Trophoblast cell (in vitro differentiated cells and primary cell): Measurements from ENCODE around the gene NMNAT1. TPM values are rescaled to one million over a fixed set of nuclear protein-coding genes. Genes with fewer than 3 reads are reported as not detected.

Source experiments
- DNase-seq, 2 donors: peaks; one replicate each; pipeline ENCODE4 v3.0.0-alpha.2; 2016
- H2AFZ ChIP-seq: 2 replicates; pipeline ENCODE4 v1.6.1; 2013; ENCODE audit warnings: low read length, moderate library complexity, mild to moderate bottlenecking; ENCODE audit not compliant: insufficient read depth, poor library complexity
- H2AK5ac ChIP-seq: 2 replicates; pipeline ENCODE4 v1.6.1; 2013; ENCODE audit warnings: mild to moderate bottlenecking, low read length
- H2BK120ac ChIP-seq: 2 replicates; pipeline ENCODE4 v1.6.1; 2013; ENCODE audit warnings: low read length, mild to moderate bottlenecking, moderate library complexity; ENCODE audit not compliant: insufficient read depth, poor library complexity
- H2BK12ac ChIP-seq: 2 replicates; pipeline ENCODE4 v1.6.1; 2013; ENCODE audit warnings: mild to moderate bottlenecking, low read length, moderate library complexity
- H2BK5ac ChIP-seq: 2 replicates; pipeline ENCODE4 v1.6.1; 2013; ENCODE audit warnings: low read length, low read depth, moderate library complexity, mild to moderate bottlenecking; ENCODE audit not compliant: poor library complexity
- H3K14ac ChIP-seq: 2 replicates; pipeline ENCODE4 v1.6.1; 2013; ENCODE audit warnings: mild to moderate bottlenecking, low read length
- H3K18ac ChIP-seq: 2 replicates; pipeline ENCODE4 v1.6.1; 2013; ENCODE audit warnings: mild to moderate bottlenecking, low read length
- H3K23ac ChIP-seq: 2 replicates; pipeline ENCODE4 v1.6.1; 2013; ENCODE audit warnings: low read length
- H3K27ac ChIP-seq: 2 replicates; pipeline ENCODE4 v1.5.1; 2013; ENCODE audit warnings: low read depth, mild to moderate bottlenecking, inconsistent platforms, low read length, moderate library complexity
- H3K27me3 ChIP-seq: 2 replicates; pipeline ENCODE4 v1.6.1; 2013; ENCODE audit warnings: inconsistent platforms, mild to moderate bottlenecking, low read length, moderate library complexity; ENCODE audit not compliant: insufficient read depth
- H3K36me3 ChIP-seq, 2 experiments: 1 replicate in 1 of 2; 2 replicates in 1 of 2; pipeline ENCODE4 v1.6.1; 2013; ENCODE audit warnings: low read length in 2 of 2, mild to moderate bottlenecking in 2 of 2, moderate library complexity in 1 of 2; ENCODE audit not compliant: insufficient read depth in 2 of 2, control insufficient read depth in 1 of 2
- H3K4ac ChIP-seq: 2 replicates; pipeline ENCODE4 v1.6.1; 2013; ENCODE audit warnings: low read depth, mild to moderate bottlenecking, low read length, moderate library complexity
- H3K4me1 ChIP-seq, 2 experiments: 1 replicate in 1 of 2; 2 replicates in 1 of 2; pipeline ENCODE4 v1.6.1; 2013; ENCODE audit warnings: low read length in 2 of 2, mild to moderate bottlenecking in 2 of 2, moderate library complexity in 1 of 2; ENCODE audit not compliant: insufficient read depth in 2 of 2, control insufficient read depth in 1 of 2
- H3K4me2 ChIP-seq: 2 replicates; pipeline ENCODE4 v1.6.1; 2013; ENCODE audit warnings: inconsistent platforms, mild to moderate bottlenecking, low read length, moderate library complexity
- H3K4me3 ChIP-seq: 2 replicates; pipeline ENCODE4 v1.5.1; 2013; ENCODE audit warnings: mild to moderate bottlenecking, low read depth, low read length, inconsistent platforms
- H3K79me1 ChIP-seq: one replicate; pipeline ENCODE4 v1.6.1; 2013; ENCODE audit warnings: low read length
- H3K79me2 ChIP-seq: 2 replicates; pipeline ENCODE4 v1.6.1; 2013; ENCODE audit warnings: low read length, mild to moderate bottlenecking; ENCODE audit not compliant: control insufficient read depth, insufficient read depth, poor library complexity
- H3K9ac ChIP-seq: 2 replicates; pipeline ENCODE4 v1.6.1; 2013; ENCODE audit warnings: mild to moderate bottlenecking, low read length
- H3K9me3 ChIP-seq: 2 replicates; pipeline ENCODE4 v1.6.1; 2013; ENCODE audit warnings: low read depth, mild to moderate bottlenecking, control low read depth, inconsistent platforms, low read length; ENCODE audit not compliant: insufficient read depth
- H4K12ac ChIP-seq: 2 replicates; pipeline ENCODE4 v1.6.1; 2013; ENCODE audit warnings: low read depth, mild to moderate bottlenecking, low read length, moderate library complexity
- H4K8ac ChIP-seq: 2 replicates; pipeline ENCODE4 v1.6.1; 2013; ENCODE audit warnings: low read depth, mild to moderate bottlenecking, low read length, moderate library complexity
- H4K91ac ChIP-seq: one replicate; pipeline ENCODE4 v1.6.1; 2013; ENCODE audit warnings: low read depth, mild to moderate bottlenecking, low read length, moderate library complexity
- WGBS: extraction: QIAGEN DNeasy Blood & Tissue Kit; methylation state at CpG from one replicate; pipeline ENCODE4 v1.1.7; 2013; ENCODE audit warnings: missing lambda C conversion rate; ENCODE audit not compliant: insufficient read length, insufficient coverage; ENCODE audit errors: extremely low coverage; 5-methylcytosine and 5-hydroxymethylcytosine counted together
- polyA plus RNA-seq: library from polyadenylated mRNA; stranded (reverse); fragments of 200-250 nt; gene quantifications from 2 replicates; pipeline ENCODE4 v1.2.3, GENCODE V29; 2013

Gene NMNAT1
- 6.2 and 6.6 TPM in 2 replicates for polyA plus RNA-seq

- H2BK12ac ChIP-seq, result no peak within 1 kb of the TSS
- DNase-seq, result peak; percentile 92 to 96
- H3K36me3 ChIP-seq, result peaks cover 2 to 6% of the 10 kb centered on the region in 2 experiments
- H3K4me3 ChIP-seq, result peak within 1 kb of the TSS; percentile 80
- peak within 1 kb of the TSS; percentile 88 for H4K8ac ChIP-seq
- WGBS, result no CpG with 5 or more reads among the region's 53 CpGs
- peak within 1 kb of the TSS; percentile 88 for H3K9ac ChIP-seq
- peak within 1 kb of the TSS; percentile 60 for H3K4ac ChIP-seq
- H3K18ac ChIP-seq, result peak within 1 kb of the TSS; percentile 52
- peak within 1 kb of the TSS; percentile 76 for H3K4me2 ChIP-seq
- no peaks in the 10 kb centered on the region for H3K9me3 ChIP-seq
- H3K27ac ChIP-seq, result peak within 1 kb of the TSS; percentile 69
- no peak within 1 kb of the TSS for H2AK5ac ChIP-seq
- H3K4me1 ChIP-seq, result no peaks in the 10 kb centered on the region
- H4K12ac ChIP-seq, result peak within 1 kb of the TSS; percentile 76
- peaks cover 2% of the 10 kb centered on the region for H3K79me2 ChIP-seq
- H2BK5ac ChIP-seq, result peak within 1 kb of the TSS; percentile 65
- H3K27me3 ChIP-seq, result no peaks in the 10 kb centered on the region
- peak within 1 kb of the TSS; percentile 59 for H4K91ac ChIP-seq
- H2AFZ ChIP-seq, result peak within 1 kb of the TSS; percentile 87
- peaks cover 3% of the 10 kb centered on the region for H3K79me1 ChIP-seq
- H3K14ac ChIP-seq, result peak within 1 kb of the TSS; percentile 69
- H3K23ac ChIP-seq, result no peak within 1 kb of the TSS
- H2BK120ac ChIP-seq, result peak within 1 kb of the TSS; percentile 11
Measured at GRCh38 chr1:9942939-9943788, at the start of gene NMNAT1, which contains the start of gene LZIC. NMNAT1 (plus strand) TSS chr1:9943475; CDS start chr1:9972074, 28,599 bp downstream. LZIC (minus strand) TSS chr1:9943391; CDS start chr1:9936619, 6,772 bp downstream.

GRCh38 chr1:9894115-9894514 lies 49.2 kb upstream of the NMNAT1 start:
- Histone ChIP-seq H3K4me2 (no peak overlapping the region), H2BK5ac (no peak overlapping the region), H4K8ac (no peak overlapping the region), H3K79me1 (peaks cover 10% of the 10 kb centered on the region), H3K27me3 (no peaks in the 10 kb centered on the region), H3K14ac (no peak overlapping the region), H3K27ac (no peak overlapping the region), H3K36me3 (no peaks in the 10 kb centered on the region), H4K12ac (no peak overlapping the region), H4K91ac (no peak overlapping the region), H2AK5ac (no peak overlapping the region), H3K9me3 (no peaks in the 10 kb centered on the region), H2BK120ac (no peak overlapping the region), H3K9ac (no peak overlapping the region), H2AFZ (no peak overlapping the region), H3K4ac (no peak overlapping the region), H3K18ac (no peak overlapping the region), H3K4me1 (peaks cover 22 to 30% of the 10 kb centered on the region in 2 experiments), H3K23ac (no peak overlapping the region), H2BK12ac (no peak overlapping the region), H3K4me3 (no peak overlapping the region), H3K79me2 (no peaks in the 10 kb centered on the region)
- no peak for DNase-seq
- WGBS, result no CpG with 5 or more reads among the region's 3 CpGs

- Histone ChIP-seq H3K27ac (no peak overlapping the region), H2AK5ac (no peak overlapping the region), H2BK12ac (no peak overlapping the region), H4K91ac (no peak overlapping the region), H3K36me3 (no peaks in the 10 kb centered on the region), H3K4me1 (no peaks in the 10 kb centered on the region), H4K12ac (no peak overlapping the region), H4K8ac (no peak overlapping the region), H3K79me1 (no peaks in the 10 kb centered on the region), H3K14ac (no peak overlapping the region), H3K9ac (no peak overlapping the region), H3K79me2 (no peaks in the 10 kb centered on the region), H3K4me3 (no peak overlapping the region), H2AFZ (no peak overlapping the region), H2BK120ac (no peak overlapping the region), H3K4ac (no peak overlapping the region), H3K9me3 (no peaks in the 10 kb centered on the region), H3K27me3 (no peaks in the 10 kb centered on the region), H3K23ac (no peak overlapping the region), H3K18ac (peak overlapping the region; percentile 27), H3K4me2 (no peak overlapping the region), H2BK5ac (no peak overlapping the region)
- WGBS, result no CpG with 5 or more reads among the region's 18 CpGs
- peak in 1 of 2 donors; percentile 21 for DNase-seq
Measured at GRCh38 chr1:9900142-9901043, 42.9 kb upstream of the NMNAT1 start.
